Right atrium auricular region (tissue), 2 donors: ENCODE data around the gene AFAP1. TPM values are rescaled to one million over a fixed set of nuclear protein-coding genes. Genes with fewer than 3 reads are reported as not detected.

Experiments
- DNase-seq: peaks from one replicate; pipeline ENCODE4 v3.0.0-alpha.2; 2019; ENCODE audit warnings: low spot score
- H3K27ac ChIP-seq, 2 donors: fragments of 200-600 bp; sonication (generic); 1 replicate in 1 of 2; 2 replicates in 1 of 2; pipeline ENCODE4 v1.5.1; 2016 to 2019
- H3K27me3 ChIP-seq, 2 donors: fragments of 200-600 bp; sonication (generic); one replicate each; pipeline versions ENCODE4 v1.5.1 to v1.6.0; 2017 to 2019
- H3K36me3 ChIP-seq: fragments of 200-600 bp; sonication (generic); one replicate; pipeline ENCODE4 v1.5.1; 2016
- H3K4me1 ChIP-seq, 2 donors: fragments of 200-600 bp; sonication (generic); one replicate each; pipeline versions ENCODE4 v1.5.1 to v1.6.0; 2017 to 2019
- H3K4me3 ChIP-seq, 2 donors: fragments of 200-600 bp; sonication (generic); 1 replicate in 1 of 2; 2 replicates in 1 of 2; pipeline ENCODE4 v1.5.1; 2017 to 2019; ENCODE audit warnings: mild to moderate bottlenecking in 1 of 2, moderate library complexity in 1 of 2
- H3K9me3 ChIP-seq, 2 donors: fragments of 200-600 bp; sonication (generic); one replicate each; pipeline ENCODE4 v1.5.1; 2019
- CTCF ChIP-seq, 2 donors: fragments of 200-600 bp; sonication (generic); IDR thresholded peaks; one replicate each; pipeline ENCODE4 v1.5.1; 2019; ENCODE audit warnings: antibody characterized with exemption in 2 of 2
- total RNA-seq, 2 donors: library from RNA; depleted of rRNA; stranded (reverse); fragments of >200 nt; gene quantifications; one replicate each; pipeline ENCODE4 v1.1.0, GENCODE V29; 2016

AFAP1 gene
- total RNA-seq, 2 donors from 2014 or later: 16.2 to 27.2 TPM

GRCh38 chr4:7978907-7979651 lies 39.4 kb upstream of the AFAP1 start:
- DNase-seq: no peak
- Histone ChIP-seq H3K9me3 (no peaks in the 10 kb centered on the region), H3K36me3 (no peaks in the 10 kb centered on the region), H3K4me3 (no peak overlapping the region), H3K4me1 (peaks cover 0 to 15% of the 10 kb centered on the region in 2 donors), H3K27ac (peak overlapping the region in 1 of 2 donors; percentile 3), H3K27me3 (no peaks in the 10 kb centered on the region)
- no peak for TF ChIP-seq CTCF (IDR thresholded peaks at IDR 0.05)

GRCh38 chr4:7978489-7978888 lies 38.8 kb upstream of the AFAP1 start:
- TF ChIP-seq CTCF (IDR thresholded peaks at IDR 0.05): no peak
- H3K27me3 ChIP-seq: no peaks in the 10 kb centered on the region
- H3K4me1 ChIP-seq: peaks cover 0 to 15% of the 10 kb centered on the region in 2 donors
- peak overlapping the region in 1 of 2 donors; percentile 3 for H3K27ac ChIP-seq
- no peak for DNase-seq
- no peaks in the 10 kb centered on the region for H3K9me3 ChIP-seq
- no peaks in the 10 kb centered on the region for H3K36me3 ChIP-seq
- no peak overlapping the region for H3K4me3 ChIP-seq

- no peak for DNase-seq
- no peak for TF ChIP-seq CTCF (IDR thresholded peaks at IDR 0.05)
- H3K4me3 ChIP-seq: no peak overlapping the region
- no peak overlapping the region for H3K27ac ChIP-seq
- no peaks in the 10 kb centered on the region for H3K36me3 ChIP-seq
- H3K9me3 ChIP-seq: no peaks in the 10 kb centered on the region
- H3K27me3 ChIP-seq: no peaks in the 10 kb centered on the region
- peaks cover 0 to 15% of the 10 kb centered on the region in 2 donors for H3K4me1 ChIP-seq
Measured at GRCh38 chr4:7976634-7977033, 37.0 kb upstream of the AFAP1 start.

- no peaks in the 10 kb centered on the region for H3K36me3 ChIP-seq
- no peak for DNase-seq
- no peak for TF ChIP-seq CTCF (IDR thresholded peaks at IDR 0.05)
- H3K27ac ChIP-seq: no peak overlapping the region
- no peaks in the 10 kb centered on the region for H3K9me3 ChIP-seq
- H3K4me1 ChIP-seq: peaks cover 0 to 19% of the 10 kb centered on the region in 2 donors
- H3K27me3 ChIP-seq: no peaks in the 10 kb centered on the region
- H3K4me3 ChIP-seq: no peak overlapping the region
Measured at GRCh38 chr4:7976025-7976424, 36.4 kb upstream of the AFAP1 start.

- Histone ChIP-seq H3K4me3 (no peak overlapping the region), H3K9me3 (no peaks in the 10 kb centered on the region), H3K27ac (no peak overlapping the region), H3K4me1 (peaks cover 0 to 34% of the 10 kb centered on the region in 2 donors), H3K36me3 (no peaks in the 10 kb centered on the region), H3K27me3 (no peaks in the 10 kb centered on the region)
- no peak for TF ChIP-seq CTCF (IDR thresholded peaks at IDR 0.05)
- no peak for DNase-seq
Measured at GRCh38 chr4:7974425-7974824, 34.8 kb upstream of the AFAP1 start.

- Histone ChIP-seq H3K27me3 (no peaks in the 10 kb centered on the region), H3K4me1 (peaks cover 0 to 35% of the 10 kb centered on the region in 2 donors), H3K4me3 (no peak overlapping the region), H3K36me3 (no peaks in the 10 kb centered on the region), H3K9me3 (no peaks in the 10 kb centered on the region), H3K27ac (no peak overlapping the region)
- no peak for TF ChIP-seq CTCF (IDR thresholded peaks at IDR 0.05)
- DNase-seq: no peak
Measured at GRCh38 chr4:7973545-7973981, 33.9 kb upstream of the AFAP1 start.
